Measurements from ENCODE around the gene CHSY1. TPM values are rescaled to one million over a fixed set of nuclear protein-coding genes. Genes with fewer than 3 reads are reported as not detected.

The CHSY1 gene
- total RNA-seq, 2 experiments from 2014 or later = 44.6 to 46.4 TPM

GRCh38 chr15:101174152-101174920 is 77.5 kb downstream of the CHSY1 start:
- peak overlapping the region; percentile 33 for H3K27ac Mint-ChIP-seq
- H3K36me3 Mint-ChIP-seq (ENCODE audit: low read depth) = peaks cover 52% of the 10 kb centered on the region
- ATAC-seq (no peak), DNase-seq (no peak)
- no peak overlapping the region for H3K4me3 Mint-ChIP-seq
- no peaks in the 10 kb centered on the region for H3K9me3 Mint-ChIP-seq (ENCODE audit: insufficient read depth)
- no peaks in the 10 kb centered on the region for H3K27me3 Mint-ChIP-seq (ENCODE audit: low read depth)
- ChIA-PET POLR2A (no interaction called here), CTCF (no interaction called here)
- H3K4me1 Mint-ChIP-seq (ENCODE audit: low read depth) = peaks cover 62% of the 10 kb centered on the region

- Mint-ChIP-seq H3K36me3 (ENCODE audit: low read depth) (peaks cover 45% of the 10 kb centered on the region), H3K27me3 (ENCODE audit: low read depth) (no peaks in the 10 kb centered on the region), H3K4me3 (no peak overlapping the region), H3K9me3 (ENCODE audit: insufficient read depth) (no peaks in the 10 kb centered on the region), H3K27ac (peak overlapping the region; percentile 23), H3K4me1 (ENCODE audit: low read depth) (peaks cover 64% of the 10 kb centered on the region)
- ChIA-PET CTCF (no interaction called here), POLR2A (no interaction called here)
- no peak for DNase-seq
- ATAC-seq = no peak
Measured at GRCh38 chr15:101173233-101174119, 78.4 kb downstream of the CHSY1 start.

DNA sequence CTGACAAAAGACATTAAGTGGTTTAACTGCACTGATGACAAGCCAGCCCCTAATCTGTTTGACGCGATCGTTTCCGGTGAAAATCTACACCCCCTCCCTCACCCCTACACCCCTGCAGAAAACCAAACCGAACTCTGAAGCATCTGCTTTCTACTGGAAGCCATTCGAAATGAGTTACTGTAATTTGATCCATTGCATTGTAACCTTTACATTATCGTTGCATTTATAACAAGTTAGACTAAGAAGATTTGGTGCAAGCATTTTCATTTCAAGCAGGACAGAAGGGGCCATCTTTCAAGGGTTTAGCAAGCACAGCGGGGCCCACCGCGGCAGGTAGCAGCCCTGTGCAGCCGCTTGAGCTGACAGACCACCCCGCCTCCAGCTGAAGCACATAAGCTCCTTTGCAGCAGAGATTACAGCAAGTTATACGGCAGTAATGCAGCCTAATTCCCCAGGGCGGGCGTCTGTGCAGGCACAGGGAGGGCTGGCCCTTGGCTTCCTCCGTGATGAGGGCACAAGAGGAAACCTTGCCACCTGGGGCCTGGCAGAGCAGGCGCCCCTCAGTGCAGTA is 79.3 kb downstream of the CHSY1 start:
- H3K27ac Mint-ChIP-seq = peak overlapping the region; percentile 53
- peaks cover 36% of the 10 kb centered on the region for H3K36me3 Mint-ChIP-seq (ENCODE audit: low read depth)
- H3K4me3 Mint-ChIP-seq = no peak overlapping the region
- ATAC-seq (no peak), DNase-seq (no peak)
- ChIA-PET CTCF (no interaction called here), POLR2A (interaction anchor here (0.6 to 1.3 kb wide), 2 partner anchors 9 to 79 kb away, joined by 3 to 4 read pairs; no protein-coding TSS in a partner anchor)
- H3K27me3 Mint-ChIP-seq (ENCODE audit: low read depth) = no peaks in the 10 kb centered on the region
- H3K4me1 Mint-ChIP-seq (ENCODE audit: low read depth) = peaks cover 72% of the 10 kb centered on the region
- no peaks in the 10 kb centered on the region for H3K9me3 Mint-ChIP-seq (ENCODE audit: insufficient read depth)

- H3K36me3 Mint-ChIP-seq (ENCODE audit: low read depth) = peaks cover 35% of the 10 kb centered on the region
- ChIA-PET POLR2A (interaction anchor here (0.6 to 1.3 kb wide), 2 partner anchors 9 to 79 kb away, joined by 3 to 4 read pairs; no protein-coding TSS in a partner anchor), CTCF (interaction anchor here (0.8 kb wide), 1 partner anchor 33 kb away, joined by 3 read pairs; no protein-coding TSS in a partner anchor)
- peaks cover 6% of the 10 kb centered on the region for H3K9me3 Mint-ChIP-seq (ENCODE audit: insufficient read depth)
- H3K4me1 Mint-ChIP-seq (ENCODE audit: low read depth) = peaks cover 73% of the 10 kb centered on the region
- no peak for DNase-seq
- no peak overlapping the region for H3K4me3 Mint-ChIP-seq
- ATAC-seq = no peak
- H3K27ac Mint-ChIP-seq = no peak overlapping the region
- H3K27me3 Mint-ChIP-seq (ENCODE audit: low read depth) = no peaks in the 10 kb centered on the region
Measured at GRCh38 chr15:101171954-101172353, 79.9 kb downstream of the CHSY1 start.

- ChIA-PET CTCF (no interaction called here), POLR2A (no interaction called here)
- peaks cover 66% of the 10 kb centered on the region for H3K4me1 Mint-ChIP-seq (ENCODE audit: low read depth)
- no peak overlapping the region for H3K4me3 Mint-ChIP-seq
- ATAC-seq = no peak
- no peak for DNase-seq
- H3K9me3 Mint-ChIP-seq (ENCODE audit: insufficient read depth) = peaks cover 16% of the 10 kb centered on the region
- H3K36me3 Mint-ChIP-seq (ENCODE audit: low read depth) = peaks cover 36% of the 10 kb centered on the region
- H3K27ac Mint-ChIP-seq = no peak overlapping the region
- H3K27me3 Mint-ChIP-seq (ENCODE audit: low read depth) = no peaks in the 10 kb centered on the region
Measured at GRCh38 chr15:101170568-101171350, 81.1 kb downstream of the CHSY1 start.

- Mint-ChIP-seq H3K4me1 (ENCODE audit: low read depth) (peaks cover 60% of the 10 kb centered on the region), H3K4me3 (no peak overlapping the region), H3K9me3 (ENCODE audit: insufficient read depth) (peaks cover 25% of the 10 kb centered on the region), H3K27me3 (ENCODE audit: low read depth) (no peaks in the 10 kb centered on the region), H3K36me3 (ENCODE audit: low read depth) (peaks cover 39% of the 10 kb centered on the region), H3K27ac (peak overlapping the region; percentile 95)
- DNase-seq (no peak), ATAC-seq (no peak)
- ChIA-PET POLR2A (interaction anchor here (0.7 kb wide), 1 partner anchor 555 kb away, joined by 3 read pairs; the partner anchor contains the start of gene TARS3), CTCF (interaction anchor here (0.8 to 1.5 kb wide), 2 partner anchors 41 to 72 kb away, joined by 3 to 6 read pairs; no protein-coding TSS in a partner anchor)
Measured at GRCh38 chr15:101169495-101170071, 82.3 kb downstream of the CHSY1 start.

DNA sequence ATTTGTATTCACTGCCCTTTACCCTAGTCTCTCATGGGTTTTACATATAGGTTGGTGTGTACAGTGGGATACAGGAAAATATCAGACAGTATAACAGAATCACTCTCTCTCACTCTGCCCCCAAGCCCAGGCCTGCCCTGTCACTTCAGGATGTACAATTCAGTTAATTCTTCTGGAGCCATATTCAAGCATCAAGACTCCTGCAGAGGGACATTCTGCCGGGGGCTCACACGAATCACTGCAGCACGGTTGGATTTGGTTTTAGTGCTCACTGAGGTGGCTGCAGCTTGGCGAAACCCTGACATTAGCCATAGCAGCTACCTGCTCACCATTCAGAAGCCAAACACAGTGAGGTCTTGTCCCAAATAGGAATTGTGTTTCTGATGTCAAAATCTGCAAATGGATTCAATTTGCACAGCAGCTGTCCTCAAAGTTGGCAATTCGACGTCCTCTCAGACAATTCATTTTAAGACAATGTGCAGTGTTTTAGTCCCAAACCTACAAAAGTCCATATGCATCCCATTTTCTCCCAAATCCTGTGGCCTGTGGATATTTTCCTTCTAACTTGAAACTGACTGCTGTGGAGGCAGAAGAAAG is 82.9 kb downstream of the CHSY1 start:
- H3K27me3 Mint-ChIP-seq (ENCODE audit: low read depth) = no peaks in the 10 kb centered on the region
- H3K36me3 Mint-ChIP-seq (ENCODE audit: low read depth) = peaks cover 39% of the 10 kb centered on the region
- CTCF ChIA-PET = interaction anchor here (0.7 to 3.2 kb wide), 6 partner anchors 16 to 1345 kb away, joined by 3 to 13 read pairs (median 4); no protein-coding TSS in a partner anchor
- H3K4me1 Mint-ChIP-seq (ENCODE audit: low read depth) = peaks cover 55% of the 10 kb centered on the region
- POLR2A ChIA-PET = interaction anchor here (0.7 to 1.1 kb wide), 2 partner anchors 82 to 555 kb away, joined by 3 read pairs; partner anchors contain the start of genes CHSY1 and TARS3
- peak overlapping the region; percentile 44 for H3K4me3 Mint-ChIP-seq
- no peak for ATAC-seq
- no peak for DNase-seq
- H3K9me3 Mint-ChIP-seq (ENCODE audit: insufficient read depth) = peaks cover 31% of the 10 kb centered on the region
- peak overlapping the region; percentile 95 for H3K27ac Mint-ChIP-seq

- CTCF ChIA-PET = interaction anchor here (0.7 to 3.2 kb wide), 9 partner anchors 15 to 1344 kb away, joined by 3 to 13 read pairs (median 3); no protein-coding TSS in a partner anchor
- Mint-ChIP-seq H3K27ac (peak overlapping the region; percentile 95), H3K9me3 (ENCODE audit: insufficient read depth) (peaks cover 35% of the 10 kb centered on the region), H3K36me3 (ENCODE audit: low read depth) (peaks cover 40% of the 10 kb centered on the region), H3K4me3 (peak overlapping the region; percentile 69), H3K4me1 (ENCODE audit: low read depth) (peaks cover 52% of the 10 kb centered on the region), H3K27me3 (ENCODE audit: low read depth) (no peaks in the 10 kb centered on the region)
- no peak for ATAC-seq
- no peak for DNase-seq
- POLR2A ChIA-PET = interaction anchor here (0.8 to 1.1 kb wide), 4 partner anchors 19 to 83 kb away, joined by 3 to 4 read pairs (median 3); partner anchors contain the start of gene CHSY1
Measured at GRCh38 chr15:101168463-101168824, 83.4 kb downstream of the CHSY1 start.

DNA sequence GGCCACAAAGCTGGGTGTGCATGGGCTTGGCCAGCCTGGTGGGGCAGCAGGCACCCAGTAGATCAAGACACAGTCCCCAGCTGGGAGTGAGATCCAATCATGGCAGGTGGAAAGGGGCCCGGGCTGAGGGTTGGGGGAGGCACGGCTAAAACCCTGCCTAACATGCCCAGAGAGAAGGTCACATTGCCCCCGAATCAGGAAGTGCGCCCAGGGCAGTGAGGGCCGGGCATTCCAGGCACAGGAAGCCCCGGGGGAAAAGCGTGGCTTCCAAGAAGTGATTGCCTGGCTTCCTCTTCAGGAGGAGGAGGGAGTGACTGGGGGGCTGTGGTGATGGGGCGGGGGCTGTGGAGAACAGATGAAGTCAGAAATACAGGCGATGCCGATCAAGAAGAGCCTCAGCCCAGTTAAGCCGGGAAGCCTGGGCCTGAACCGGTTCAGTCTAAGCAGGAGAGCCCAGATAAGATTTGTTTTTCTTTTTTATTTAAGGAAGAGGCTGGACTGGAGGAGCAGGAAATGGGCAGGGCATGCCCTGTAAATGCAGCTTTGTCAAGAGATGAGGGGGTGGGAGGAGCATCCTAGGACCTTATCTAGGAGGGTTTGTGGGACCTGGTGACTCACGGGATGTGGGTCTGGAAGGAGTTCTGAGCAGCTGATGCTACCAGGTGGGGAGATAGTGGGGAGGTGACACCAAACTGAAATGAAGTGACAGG is 83.9 kb downstream of the CHSY1 start:
- DNase-seq = peak; percentile 92
- peak overlapping the region; percentile 69 for H3K4me3 Mint-ChIP-seq
- ChIA-PET POLR2A (interaction anchor here (0.8 to 1.1 kb wide), 6 partner anchors 9 to 84 kb away, joined by 3 to 4 read pairs (median 3); partner anchors contain the start of gene CHSY1), CTCF (interaction anchor here (0.6 to 3.2 kb wide), 14 partner anchors 8 to 1343 kb away, joined by 3 to 13 read pairs (median 3); no protein-coding TSS in a partner anchor)
- H3K27ac Mint-ChIP-seq = peak overlapping the region; percentile 95
- H3K4me1 Mint-ChIP-seq (ENCODE audit: low read depth) = peaks cover 48% of the 10 kb centered on the region
- H3K27me3 Mint-ChIP-seq (ENCODE audit: low read depth) = no peaks in the 10 kb centered on the region
- peaks cover 36% of the 10 kb centered on the region for H3K36me3 Mint-ChIP-seq (ENCODE audit: low read depth)
- H3K9me3 Mint-ChIP-seq (ENCODE audit: insufficient read depth) = peaks cover 35% of the 10 kb centered on the region
- peak; percentile 96 for ATAC-seq

DNA sequence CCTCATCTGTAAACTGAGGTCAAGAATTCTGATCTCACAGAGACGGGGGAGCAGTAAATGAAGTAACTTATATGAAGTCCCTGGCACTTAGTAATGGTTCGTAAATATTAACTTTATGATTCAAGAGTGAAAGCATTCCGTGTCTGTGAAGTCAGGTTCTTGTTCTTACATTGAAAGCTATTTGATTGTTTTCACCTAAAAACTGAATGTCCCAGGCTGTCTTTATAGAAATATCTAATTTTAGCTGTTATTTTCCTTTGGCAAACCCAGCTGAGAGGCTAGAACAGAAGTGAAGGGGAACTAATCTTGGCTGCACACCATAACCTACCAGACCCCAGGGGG is 84.5 kb downstream of the CHSY1 start:
- peaks cover 36% of the 10 kb centered on the region for H3K36me3 Mint-ChIP-seq (ENCODE audit: low read depth)
- DNase-seq = no peak
- H3K4me1 Mint-ChIP-seq (ENCODE audit: low read depth) = peaks cover 46% of the 10 kb centered on the region
- no peak for ATAC-seq
- peaks cover 35% of the 10 kb centered on the region for H3K9me3 Mint-ChIP-seq (ENCODE audit: insufficient read depth)
- ChIA-PET POLR2A (interaction anchor here (0.9 to 1.1 kb wide), 4 partner anchors 8 to 56 kb away, joined by 3 read pairs; no protein-coding TSS in a partner anchor), CTCF (interaction anchor here (0.6 to 3.2 kb wide), 13 partner anchors 9 to 159 kb away, joined by 3 to 13 read pairs (median 3); no protein-coding TSS in a partner anchor)
- H3K27me3 Mint-ChIP-seq (ENCODE audit: low read depth) = no peaks in the 10 kb centered on the region
- H3K4me3 Mint-ChIP-seq = peak overlapping the region; percentile 69
- H3K27ac Mint-ChIP-seq = peak overlapping the region; percentile 95

Measured in activated CD8-positive, alpha-beta T cell treated with anti-CD3 and anti-CD28 coated beads, Interleukin-2, amount 10 ng/mL, durations not matched to agents 7 days and 5 days (primary cell).